Measurements from ENCODE around the gene PLPPR5. TPM values are rescaled to one million over a fixed set of nuclear protein-coding genes. Genes with fewer than 3 reads are reported as not detected.

PLPPR5 gene
- total and polyA plus RNA-seq, 2 experiments from 2014 or later, result 0.04 to 0.42 TPM

- TF ChIP-seq, protein P1, sequence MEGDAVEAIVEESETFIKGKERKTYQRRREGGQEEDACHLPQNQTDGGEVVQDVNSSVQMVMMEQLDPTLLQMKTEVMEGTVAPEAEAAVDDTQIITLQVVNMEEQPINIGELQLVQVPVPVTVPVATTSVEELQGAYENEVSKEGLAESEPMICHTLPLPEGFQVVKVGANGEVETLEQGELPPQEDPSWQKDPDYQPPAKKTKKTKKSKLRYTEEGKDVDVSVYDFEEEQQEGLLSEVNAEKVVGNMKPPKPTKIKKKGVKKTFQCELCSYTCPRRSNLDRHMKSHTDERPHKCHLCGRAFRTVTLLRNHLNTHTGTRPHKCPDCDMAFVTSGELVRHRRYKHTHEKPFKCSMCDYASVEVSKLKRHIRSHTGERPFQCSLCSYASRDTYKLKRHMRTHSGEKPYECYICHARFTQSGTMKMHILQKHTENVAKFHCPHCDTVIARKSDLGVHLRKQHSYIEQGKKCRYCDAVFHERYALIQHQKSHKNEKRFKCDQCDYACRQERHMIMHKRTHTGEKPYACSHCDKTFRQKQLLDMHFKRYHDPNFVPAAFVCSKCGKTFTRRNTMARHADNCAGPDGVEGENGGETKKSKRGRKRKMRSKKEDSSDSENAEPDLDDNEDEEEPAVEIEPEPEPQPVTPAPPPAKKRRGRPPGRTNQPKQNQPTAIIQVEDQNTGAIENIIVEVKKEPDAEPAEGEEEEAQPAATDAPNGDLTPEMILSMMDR (IDR thresholded peaks at IDR 0.05; ENCODE audit: low read depth, low read length), result no peak
- no peak for DNase-seq (ENCODE audit: low read depth in 1 of 2, low spot score in 1 of 2)
- H3K27me3 ChIP-seq, result no peaks in the 10 kb centered on the region
- H3K9me3 ChIP-seq (ENCODE audit: low read depth), result no peaks in the 10 kb centered on the region
- H3K4me1 ChIP-seq (ENCODE audit: low read depth), result no peaks in the 10 kb centered on the region
- no peak overlapping the region for H3K27ac ChIP-seq
- no peaks in the 10 kb centered on the region for H3K36me3 ChIP-seq
- H3K4me3 ChIP-seq, result no peak overlapping the region
Observed at GRCh38 chr1:98992844-98993243, 11.8 kb downstream of the PLPPR5 start.

DNA sequence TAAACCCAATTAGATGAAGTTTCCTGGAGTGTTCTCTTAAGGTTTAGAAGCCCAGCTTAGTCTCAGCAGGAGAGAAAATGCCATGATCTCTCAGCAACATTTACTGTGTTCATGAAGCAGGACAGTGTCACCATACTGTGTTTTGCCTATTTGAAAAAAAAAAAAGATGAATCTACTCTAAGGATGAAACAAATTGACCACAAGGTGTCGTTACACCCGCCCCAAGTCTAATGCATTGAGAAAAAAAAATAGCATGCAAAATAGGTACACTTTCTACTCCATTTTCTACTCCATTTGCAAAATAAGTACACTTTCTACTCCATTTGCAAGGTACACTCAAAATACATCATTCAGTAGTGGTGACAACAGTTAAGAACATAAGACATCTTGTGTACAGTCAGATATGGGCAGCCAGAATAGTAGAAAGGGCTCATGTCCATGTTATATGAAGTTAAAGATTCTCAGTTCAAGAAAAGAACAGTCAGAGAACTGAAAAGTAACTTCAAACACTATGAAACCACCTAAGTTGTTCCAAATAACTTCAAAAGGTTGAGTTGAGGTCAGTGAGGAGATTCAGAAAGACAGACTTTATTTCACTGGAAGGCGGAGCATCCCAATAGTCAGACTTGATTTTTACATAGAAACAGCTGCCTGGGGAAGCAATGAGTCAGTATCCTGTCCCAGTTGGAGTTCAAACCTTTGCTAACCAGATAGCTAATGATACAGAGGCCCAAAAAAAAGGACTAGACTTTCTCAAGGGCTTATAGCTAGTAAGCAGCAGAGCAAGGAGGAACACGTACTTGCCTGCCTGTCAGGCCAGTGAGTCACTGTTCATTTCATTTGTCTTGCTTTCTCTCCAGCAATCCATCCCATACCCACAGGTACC, 13.3 kb downstream of the PLPPR5 start:
- Histone ChIP-seq H3K9me3 (ENCODE audit: low read depth) (no peaks in the 10 kb centered on the region), H3K27ac (no peak overlapping the region), H3K36me3 (no peaks in the 10 kb centered on the region), H3K27me3 (no peaks in the 10 kb centered on the region), H3K4me3 (no peak overlapping the region), H3K4me1 (ENCODE audit: low read depth) (no peaks in the 10 kb centered on the region)
- TF ChIP-seq, protein P1 (IDR thresholded peaks at IDR 0.05; ENCODE audit: low read depth, low read length), result peak; percentile 38
- DNase-seq (ENCODE audit: low read depth in 1 of 2, low spot score in 1 of 2), result peak; percentile 53 to 73

DNA sequence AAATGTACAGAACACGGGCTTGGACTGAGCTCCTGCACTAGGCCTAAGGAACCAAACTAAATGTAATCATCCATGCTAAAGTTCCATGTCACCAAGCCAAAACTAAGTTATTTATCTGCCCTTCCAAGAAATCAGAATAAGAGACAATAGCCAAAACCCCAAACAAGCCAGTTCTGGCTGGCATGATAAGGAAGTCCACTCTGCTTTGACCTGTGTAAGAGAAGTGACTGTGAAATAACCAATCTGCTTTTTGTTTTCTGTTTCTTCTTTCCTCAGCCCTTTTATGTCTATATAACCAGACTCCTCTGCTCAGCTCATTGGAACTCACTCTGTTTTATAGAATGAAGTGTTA, 15.1 kb downstream of the PLPPR5 start:
- Histone ChIP-seq H3K4me1 (ENCODE audit: low read depth) (no peaks in the 10 kb centered on the region), H3K9me3 (ENCODE audit: low read depth) (peaks cover 3% of the 10 kb centered on the region), H3K4me3 (no peak overlapping the region), H3K27me3 (no peaks in the 10 kb centered on the region), H3K27ac (no peak overlapping the region), H3K36me3 (no peaks in the 10 kb centered on the region)
- peak in 1 of 2 donors; percentile 7 for DNase-seq (ENCODE audit: low read depth in 1 of 2, low spot score in 1 of 2)
- TF ChIP-seq, protein P1 (IDR thresholded peaks at IDR 0.05; ENCODE audit: low read depth, low read length), result no peak

GRCh38 chr1:98988904-98989555, 15.6 kb downstream of the PLPPR5 start:
- peak in 1 of 2 donors; percentile 11 for DNase-seq (ENCODE audit: low read depth in 1 of 2, low spot score in 1 of 2)
- Histone ChIP-seq H3K27ac (no peak overlapping the region), H3K36me3 (no peaks in the 10 kb centered on the region), H3K27me3 (no peaks in the 10 kb centered on the region), H3K4me3 (no peak overlapping the region), H3K4me1 (ENCODE audit: low read depth) (no peaks in the 10 kb centered on the region), H3K9me3 (ENCODE audit: low read depth) (peaks cover 3% of the 10 kb centered on the region)
- TF ChIP-seq, protein P1 (IDR thresholded peaks at IDR 0.05; ENCODE audit: low read depth, low read length), result no peak

- no peak for DNase-seq (ENCODE audit: low read depth in 1 of 2, low spot score in 1 of 2)
- TF ChIP-seq, protein P1 (IDR thresholded peaks at IDR 0.05; ENCODE audit: low read depth, low read length), result no peak
- H3K27ac ChIP-seq, result no peak overlapping the region
- peaks cover 3% of the 10 kb centered on the region for H3K9me3 ChIP-seq (ENCODE audit: low read depth)
- H3K27me3 ChIP-seq, result no peaks in the 10 kb centered on the region
- H3K4me3 ChIP-seq, result no peak overlapping the region
- H3K4me1 ChIP-seq (ENCODE audit: low read depth), result no peaks in the 10 kb centered on the region
- no peaks in the 10 kb centered on the region for H3K36me3 ChIP-seq
Observed at GRCh38 chr1:98985687-98986086, 19.0 kb downstream of the PLPPR5 start.

All from cardiac muscle cell (in vitro differentiated cells and primary cell).